A549 treated with AZD2906 at 1 μM for 4 hours (cell line): Measurements from ENCODE around the gene MORC3. TPM values are rescaled to one million over a fixed set of nuclear protein-coding genes. Genes with fewer than 3 reads are reported as not detected.

Source experiments
- total RNA-seq: library from RNA; stranded (reverse); fragments of 200-300 nt; extraction: Qiagen RNA extraction; gene quantifications from 5 replicates; pipeline ENCODE4 v1.2.3, GENCODE V29; 2022

Gene MORC3
- total RNA-seq = 4.9 to 8.8 TPM (median 6.2 TPM) in 5 replicates

GRCh38 chr21:36319767-36320420 lies at the start of gene MORC3:
TSS of gene MORC3 (plus strand) at chr21:36320197. CDS start at chr21:36320265, 68 bp downstream.

GRCh38 chr21:36385233-36386030 lies 65.4 kb downstream of the MORC3 start, which contains the start of gene CHAF1B:
TSS of gene CHAF1B (plus strand) at chr21:36385392. CDS start at chr21:36386137, 745 bp downstream.

Other genes starting within 250 kb of the MORC3 start
- gene CBR3, start 185.1 kb upstream of the MORC3 start, total RNA-seq = 9.9 to 11.6 TPM (median 11.3 TPM) in 5 replicates
- 3.4 to 4.3 TPM (median 3.5 TPM) in 5 replicates for gene DOP1B, start 163.4 kb upstream of the MORC3 start, total RNA-seq
- 11.1 to 12.8 TPM (median 11.3 TPM) in 5 replicates for gene CHAF1B, start 65.2 kb downstream of the MORC3 start, total RNA-seq
- 0.07 TPM in 1 of 5 replicates, not detected in the others for gene CLDN14, start 159.9 kb downstream of the MORC3 start, total RNA-seq